Thyroid gland (tissue), 4 donors: ENCODE data around the gene NPHS1.

Experiments used
- POLR2A ChIP-seq, 2 donors: fragments of 450-650 bp; IDR thresholded peaks; one replicate each; pipeline ENCODE4 v1.6.1; 2017; ENCODE audit warnings: antibody characterized with exemption in 2 of 2, mild to moderate bottlenecking in 2 of 2, moderate library complexity in 1 of 2
- TF ChIP-seq, protein P1 (sequence below), 6 experiments: fragments of 200-600 bp in 3 of 6; fragments of 450-650 bp in 3 of 6; sonication (generic) in 3 of 6; IDR thresholded peaks; one replicate each; pipeline ENCODE4 v1.5.1; 2016 to 2019; ENCODE audit warnings: antibody characterized with exemption in 6 of 6, mild to moderate bottlenecking in 2 of 6, inconsistent platforms in 1 of 6, moderate library complexity in 1 of 6

DNA sequence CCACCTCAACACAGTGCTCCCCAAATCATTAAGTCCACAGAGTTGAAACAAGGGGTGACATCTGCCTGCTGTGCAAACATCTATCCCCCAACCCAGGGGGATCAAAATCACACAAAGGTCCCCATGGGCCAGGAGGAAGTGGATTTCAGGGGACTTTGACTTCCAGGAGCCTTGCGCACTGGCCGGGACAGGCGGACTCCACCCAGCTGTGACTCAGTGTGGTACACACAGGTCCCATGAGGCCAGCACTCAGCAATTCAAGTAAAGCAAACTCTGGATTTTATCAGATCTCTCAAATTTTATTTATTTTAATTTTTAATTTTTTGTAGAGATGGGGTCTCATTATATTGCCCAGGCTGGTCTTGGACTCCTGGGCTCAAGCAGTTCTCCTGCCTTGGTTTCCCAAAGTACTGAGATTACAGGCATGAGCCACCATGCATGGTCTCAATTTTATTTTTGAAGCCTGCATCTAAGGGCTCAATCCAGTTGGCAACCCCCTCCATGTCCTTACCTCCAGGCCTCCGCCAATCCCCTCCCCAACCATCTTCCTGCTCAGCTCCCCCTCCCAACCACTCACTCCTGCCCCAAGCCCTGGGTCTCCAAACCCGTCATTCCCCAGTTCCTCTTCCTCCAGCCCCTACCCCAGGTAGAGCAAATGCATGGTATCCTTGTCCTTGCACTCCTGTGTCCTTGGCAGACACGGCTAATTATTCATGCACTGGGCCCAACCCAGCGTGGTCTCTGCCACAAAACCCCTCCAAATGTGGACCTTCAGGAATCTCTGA is 58.7 kb downstream of the NPHS1 start:
- TF ChIP-seq, protein P1, sequence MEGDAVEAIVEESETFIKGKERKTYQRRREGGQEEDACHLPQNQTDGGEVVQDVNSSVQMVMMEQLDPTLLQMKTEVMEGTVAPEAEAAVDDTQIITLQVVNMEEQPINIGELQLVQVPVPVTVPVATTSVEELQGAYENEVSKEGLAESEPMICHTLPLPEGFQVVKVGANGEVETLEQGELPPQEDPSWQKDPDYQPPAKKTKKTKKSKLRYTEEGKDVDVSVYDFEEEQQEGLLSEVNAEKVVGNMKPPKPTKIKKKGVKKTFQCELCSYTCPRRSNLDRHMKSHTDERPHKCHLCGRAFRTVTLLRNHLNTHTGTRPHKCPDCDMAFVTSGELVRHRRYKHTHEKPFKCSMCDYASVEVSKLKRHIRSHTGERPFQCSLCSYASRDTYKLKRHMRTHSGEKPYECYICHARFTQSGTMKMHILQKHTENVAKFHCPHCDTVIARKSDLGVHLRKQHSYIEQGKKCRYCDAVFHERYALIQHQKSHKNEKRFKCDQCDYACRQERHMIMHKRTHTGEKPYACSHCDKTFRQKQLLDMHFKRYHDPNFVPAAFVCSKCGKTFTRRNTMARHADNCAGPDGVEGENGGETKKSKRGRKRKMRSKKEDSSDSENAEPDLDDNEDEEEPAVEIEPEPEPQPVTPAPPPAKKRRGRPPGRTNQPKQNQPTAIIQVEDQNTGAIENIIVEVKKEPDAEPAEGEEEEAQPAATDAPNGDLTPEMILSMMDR (IDR thresholded peaks at IDR 0.05), result no peak
- TF ChIP-seq POLR2A (IDR thresholded peaks at IDR 0.05), result no peak
